HCT116 (cell line): Measurements from ENCODE around the gene GTF2H1. TPM values are rescaled to one million over a fixed set of nuclear protein-coding genes. Genes with fewer than 3 reads are reported as not detected.
"Not testable (repeated sequence)": the region's sequence is repeated elsewhere in the genome, so short reads cannot be mapped to it uniquely, and the experiment has no call there.

Source experiments
- ATAC-seq: fragments of 200-7000 bp; cut with Tn5 transposase; 2 replicates; pipeline ENCODE4 v1.9.1; 2020; ENCODE audit warnings: mild to moderate bottlenecking, moderate library complexity
- BruUV-seq: library from RNA; stranded (reverse); fragments of 400-500 nt; replicated peaks from 2 replicates; lab custom pipeline; 2021; lab: Mats Ljungman, UMichigan
- CTCF ChIA-PET: fragments of 300-600 bp; sonication (Branson Sonifier 250); formaldehyde crosslinking; loops from one replicate; lab custom pipeline; 2021; ENCODE audit warnings: antibody characterized with exemption; lab: Charles Lee
- POLR2A ChIA-PET: fragments of 300-600, 350-600 bp; sonication (Branson Sonifier 250); formaldehyde crosslinking; loops from one replicate; lab custom pipeline; 2021; ENCODE audit warnings: antibody characterized with exemption; lab: Charles Lee
- RAD21 ChIA-PET, 2 experiments: fragments of 300-600 bp; sonication (Branson Sonifier 250); formaldehyde crosslinking; loops; one replicate each; lab custom pipeline; 2023; ENCODE audit warnings: low total read pairs in 2 of 2; ENCODE audit not compliant: uncharacterized antibody in 2 of 2, unreplicated experiment in 2 of 2, low non-redundant PET in 1 of 2; lab: Charles Lee
- DNase-seq: peaks from one replicate; pipeline ENCODE4 v3.0.0-alpha.2; 2010; ENCODE audit warnings: low read depth, low spot score
- H2AFZ ChIP-seq: fragments of 200-600 bp; shearing (Covaris generic), sonication (generic); 2 replicates; pipeline ENCODE4 v1.6.1; 2017; ENCODE audit warnings: low read depth, mixed run types, mixed read lengths, antibody characterized with exemption, low read length; ENCODE audit not compliant: poor library complexity, severe bottlenecking
- H3K27ac ChIP-seq: 2 replicates; pipeline ENCODE4 v1.5.1; 2012; ENCODE audit warnings: low read depth, low read length
- H3K27me3 ChIP-seq: fragments of 200-600 bp; sonication (generic); 2 replicates; pipeline ENCODE4 v1.6.1; 2016; ENCODE audit warnings: mixed run types, low read length, mixed read lengths; ENCODE audit not compliant: insufficient read depth
- H3K36me3 ChIP-seq, 2 experiments: fragments of 200-500 bp in 1 of 2; fragments of 200-600 bp in 1 of 2; sonication (Bioruptor generic) in 1 of 2; sonication (generic) in 1 of 2; 2 replicates each; pipeline versions ENCODE4 v1.5.1 to v1.6.1; 2014 to 2016; ENCODE audit warnings: low read length in 2 of 2, inconsistent platforms in 1 of 2, mixed read lengths in 1 of 2, mixed run types in 1 of 2; ENCODE audit not compliant: insufficient read depth in 2 of 2, control insufficient read depth in 1 of 2
- H3K4me1 ChIP-seq, 2 experiments: fragments of 200-600 bp in 1 of 2; sonication (generic) in 1 of 2; 2 replicates each; pipeline versions ENCODE4 v1.5.1 to v1.6.1; 2012 to 2017; ENCODE audit warnings: low read length in 2 of 2, inconsistent platforms in 1 of 2, mild to moderate bottlenecking in 1 of 2, mixed read lengths in 1 of 2, mixed run types in 1 of 2, moderate library complexity in 1 of 2; ENCODE audit not compliant: insufficient read depth in 2 of 2, control insufficient read depth in 1 of 2
- H3K4me2 ChIP-seq: fragments of 200-600 bp; sonication (generic); 2 replicates; pipeline ENCODE4 v1.6.1; 2017; ENCODE audit warnings: mixed run types, low read length, mixed read lengths
- H3K4me3 ChIP-seq, 2 experiments: fragments of 200-600 bp in 1 of 2; sonication (generic) in 1 of 2; replicated peaks in 1 of 2; 2 replicates each; pipeline ENCODE4 v1.5.1; 2011 to 2016; ENCODE audit warnings: low read length in 2 of 2, control low read depth in 1 of 2, low read depth in 1 of 2, mild to moderate bottlenecking in 1 of 2, mixed read lengths in 1 of 2, mixed run types in 1 of 2
- H3K79me2 ChIP-seq: fragments of 200-600 bp; sonication (generic); 2 replicates; pipeline ENCODE4 v1.6.1; 2017; ENCODE audit warnings: mild to moderate bottlenecking, mixed run types, low read length, moderate library complexity, mixed read lengths; ENCODE audit not compliant: insufficient read depth
- H3K9ac ChIP-seq: fragments of 200-600 bp; sonication (generic); 2 replicates; pipeline ENCODE4 v1.6.1; 2016; ENCODE audit warnings: low read length, mixed read lengths
- H3K9me2 ChIP-seq: fragments of 200-600 bp; sonication (generic), shearing (Covaris generic); 2 replicates; pipeline ENCODE4 v1.6.1; 2017; ENCODE audit warnings: mixed run types, mild to moderate bottlenecking, moderate library complexity; ENCODE audit not compliant: insufficient read depth
- H3K9me3 ChIP-seq, 2 experiments: fragments of 200-500 bp in 1 of 2; fragments of 200-600 bp in 1 of 2; sonication (Bioruptor generic) in 1 of 2; sonication (generic) in 1 of 2; 2 replicates each; pipeline ENCODE4 v1.6.1; 2014 to 2017; ENCODE audit warnings: low read length in 2 of 2, mixed read lengths in 2 of 2, inconsistent platforms in 1 of 2, low read depth in 1 of 2, mild to moderate bottlenecking in 1 of 2, mixed run types in 1 of 2, moderate library complexity in 1 of 2; ENCODE audit not compliant: control insufficient read depth in 1 of 2, insufficient read depth in 1 of 2
- H4K20me1 ChIP-seq: fragments of 200-600 bp; sonication (generic), shearing (Covaris generic); 2 replicates; pipeline ENCODE4 v1.6.1; 2017; ENCODE audit warnings: mixed run types, mild to moderate bottlenecking, moderate library complexity; ENCODE audit not compliant: insufficient read depth
- CEBPB ChIP-seq: IDR thresholded peaks from 2 replicates; pipeline ENCODE4 v1.6.1; 2012; ENCODE audit warnings: low read depth
- EZH2phosphoT487 ChIP-seq: fragments of 200-600 bp; IDR thresholded peaks from 2 replicates; pipeline ENCODE4 v1.6.1; 2018; ENCODE audit warnings: antibody characterized with exemption, borderline replicate concordance
- POLR2AphosphoS5 ChIP-seq: IDR thresholded peaks from 2 replicates; pipeline ENCODE4 v1.6.1; 2011; ENCODE audit warnings: mild to moderate bottlenecking, low read depth, low read length, moderate library complexity
- SIN3A ChIP-seq: IDR thresholded peaks from 2 replicates; pipeline ENCODE4 v1.6.1; 2012; ENCODE audit warnings: low read depth
- SRF ChIP-seq: IDR thresholded peaks from 2 replicates; pipeline ENCODE4 v1.6.1; 2012; ENCODE audit warnings: low read depth
- ZNF274 ChIP-seq: fragments of 200-500 bp; sonication (Bioruptor generic); IDR thresholded peaks from 2 replicates; pipeline ENCODE4 v1.6.1; 2014; ENCODE audit warnings: mild to moderate bottlenecking, low read depth, low read length, inconsistent platforms
- intact Hi-C: fragments of 100-400 bp; cut with micrococcal nuclease; formaldehyde crosslinking; loops from 2 replicates; pipeline ENCODE4 v1.10.0; 2022
- total RNA-seq: library from RNA; stranded (reverse); gene quantifications from one replicate; pipeline ENCODE4 v1.2.1, GENCODE V29; 2021; ENCODE audit not compliant: unreplicated experiment

Gene GTF2H1
- total RNA-seq, 1 experiment from 2014 or later, result 37.3 TPM

GRCh38 chr11:18397921-18398320, 75.6 kb downstream of the GTF2H1 start:
- POLR2A ChIA-PET, result no interaction called here
- Histone ChIP-seq H3K4me3 (no peak overlapping the region), H3K4me2 (no peak overlapping the region), H3K9me2 (no peaks in the 10 kb centered on the region), H3K79me2 (peaks cover 82% of the 10 kb centered on the region), H4K20me1 (peaks cover 26% of the 10 kb centered on the region; the same call in 1 of the 2 replicates), H3K9ac (no peak overlapping the region), H3K9me3 (no peaks in the 10 kb centered on the region), H3K36me3 (peaks cover 47 to 58% of the 10 kb centered on the region in 2 experiments), H2AFZ (no peak overlapping the region), H3K27me3 (no peaks in the 10 kb centered on the region), H3K4me1 (peaks cover 11 to 18% of the 10 kb centered on the region in 2 experiments), H3K27ac (no peak overlapping the region)
- no TSS peak for BruUV-seq
- DNase-seq (no peak), ATAC-seq (no peak)
- CTCF ChIA-PET, result no interaction called here
- RAD21 ChIA-PET, result interaction anchor here in 1 of 2 experiments (0.6 kb wide), 1 partner anchor 282 kb away, joined by 3 read pairs; no protein-coding TSS in a partner anchor
- TF ChIP-seq SRF (no peak), ZNF274 (no peak), CEBPB (no peak), POLR2AphosphoS5 (peak; percentile 32; the same call in 1 of the 2 replicates), SIN3A (0 out of 2 replicates have a peak, but pooled peaks have one; percentile 11), EZH2phosphoT487 (no peak)
- intact Hi-C loops, result loop anchor here (5.0 kb wide), 1 partner anchor 129 kb away; the partner anchor contains the start of gene TSG101

- RAD21 ChIA-PET, H3K27me3 ChIP-seq, intact Hi-C loops, BruUV-seq, H3K4me3 ChIP-seq, H3K27ac ChIP-seq, H3K9me3 ChIP-seq, ATAC-seq, H2AFZ ChIP-seq, H3K4me2 ChIP-seq, DNase-seq, H3K9ac ChIP-seq, H3K9me2 ChIP-seq: not testable (repeated sequence)
- POLR2A ChIA-PET, result interaction anchor here (1.8 kb wide), 1 partner anchor 8 kb away, joined by 4 read pairs; no protein-coding TSS in a partner anchor
- peaks cover 4 to 19% of the 10 kb centered on the region in 2 experiments; a peak in 3 of 4 replicates for H3K4me1 ChIP-seq
- H4K20me1 ChIP-seq, result peaks cover 48% of the 10 kb centered on the region
- CTCF ChIA-PET, result interaction anchor here (0.7 kb wide), 1 partner anchor 1505 kb away, joined by 3 read pairs; no protein-coding TSS in a partner anchor
- peaks cover 73 to 77% of the 10 kb centered on the region in 2 experiments for H3K36me3 ChIP-seq
- H3K79me2 ChIP-seq, result peaks cover 88% of the 10 kb centered on the region
Observed at GRCh38 chr11:18401077-18401476, 78.7 kb downstream of the GTF2H1 start.
